Muscle of back (tissue), 11 donors: ENCODE data around the gene CHD2. TPM values are rescaled to one million over a fixed set of nuclear protein-coding genes. Genes with fewer than 3 reads are reported as not detected.

ENCODE experiments used
- DNase-seq, 3 donors: peaks; one replicate each; pipeline versions ENCODE4 v3.0.0 to v3.0.0-alpha.2; 2013
- polyA plus RNA-seq, 10 donors: library from polyadenylated mRNA; unstranded; fragments of 120-200 nt; gene quantifications; one replicate each; pipeline ENCODE4 v1.2.1, GENCODE V29; 2013; ENCODE audit not compliant: insufficient read length in 10 of 10

Gene CHD2
- polyA plus RNA-seq, 10 donors: 46.2 to 78.9 (median 61.4) TPM

GRCh38 chr15:92929002-92929401 lies 28.9 kb downstream of the CHD2 start:
- DNase-seq: no peak

GRCh38 chr15:92930054-92930621 lies 30.0 kb downstream of the CHD2 start:
- DNase-seq: no peak

- DNase-seq: peak in 1 of 3 donors; percentile 82
Observed at GRCh38 chr15:92930776-92931175, 30.7 kb downstream of the CHD2 start.

- DNase-seq: no peak
Observed at GRCh38 chr15:92932946-92933649, 33.0 kb downstream of the CHD2 start.

GRCh38 chr15:92933831-92934230 lies 33.7 kb downstream of the CHD2 start:
- DNase-seq: no peak

- DNase-seq: no peak
Observed at GRCh38 chr15:92934716-92935115, 34.6 kb downstream of the CHD2 start.

- no peak for DNase-seq
Observed at GRCh38 chr15:92936138-92936537, 36.0 kb downstream of the CHD2 start.

- no peak for DNase-seq
Observed at GRCh38 chr15:92936693-92937092, 36.6 kb downstream of the CHD2 start.

- DNase-seq: no peak
Observed at GRCh38 chr15:92937901-92938300, 37.8 kb downstream of the CHD2 start.

GRCh38 chr15:92938387-92938786 lies 38.3 kb downstream of the CHD2 start:
- no peak for DNase-seq

- DNase-seq: no peak
Observed at GRCh38 chr15:92941668-92942067, 41.5 kb downstream of the CHD2 start.

GRCh38 chr15:92942706-92943105 lies 42.6 kb downstream of the CHD2 start:
- no peak for DNase-seq

GRCh38 chr15:92943581-92943980 lies 43.5 kb downstream of the CHD2 start:
- no peak for DNase-seq

GRCh38 chr15:92944946-92945521 lies 44.9 kb downstream of the CHD2 start:
- no peak for DNase-seq

- DNase-seq: no peak
Observed at GRCh38 chr15:92947071-92947730, 47.1 kb downstream of the CHD2 start.

GRCh38 chr15:92949604-92950249 lies 49.6 kb downstream of the CHD2 start:
- no peak for DNase-seq

- DNase-seq: peak; percentile 41 to 76 (median 72)
Observed at GRCh38 chr15:92951800-92952457, 51.8 kb downstream of the CHD2 start.

- DNase-seq: no peak
Observed at GRCh38 chr15:92952458-92952850, 52.3 kb downstream of the CHD2 start.

GRCh38 chr15:92953566-92953965 lies 53.4 kb downstream of the CHD2 start:
- DNase-seq: no peak

- DNase-seq: no peak
Observed at GRCh38 chr15:92954002-92954401, 53.9 kb downstream of the CHD2 start.

- DNase-seq: no peak
Observed at GRCh38 chr15:92954578-92954977, 54.5 kb downstream of the CHD2 start.

GRCh38 chr15:92955706-92956105 lies 55.6 kb downstream of the CHD2 start:
- DNase-seq: no peak
